Measurements from ENCODE around the gene TMEM120B.
"Not testable (repeated sequence)": the region's sequence is repeated elsewhere in the genome, so short reads cannot be mapped to it uniquely, and the experiment has no call there.

Gene TMEM120B

DNA sequence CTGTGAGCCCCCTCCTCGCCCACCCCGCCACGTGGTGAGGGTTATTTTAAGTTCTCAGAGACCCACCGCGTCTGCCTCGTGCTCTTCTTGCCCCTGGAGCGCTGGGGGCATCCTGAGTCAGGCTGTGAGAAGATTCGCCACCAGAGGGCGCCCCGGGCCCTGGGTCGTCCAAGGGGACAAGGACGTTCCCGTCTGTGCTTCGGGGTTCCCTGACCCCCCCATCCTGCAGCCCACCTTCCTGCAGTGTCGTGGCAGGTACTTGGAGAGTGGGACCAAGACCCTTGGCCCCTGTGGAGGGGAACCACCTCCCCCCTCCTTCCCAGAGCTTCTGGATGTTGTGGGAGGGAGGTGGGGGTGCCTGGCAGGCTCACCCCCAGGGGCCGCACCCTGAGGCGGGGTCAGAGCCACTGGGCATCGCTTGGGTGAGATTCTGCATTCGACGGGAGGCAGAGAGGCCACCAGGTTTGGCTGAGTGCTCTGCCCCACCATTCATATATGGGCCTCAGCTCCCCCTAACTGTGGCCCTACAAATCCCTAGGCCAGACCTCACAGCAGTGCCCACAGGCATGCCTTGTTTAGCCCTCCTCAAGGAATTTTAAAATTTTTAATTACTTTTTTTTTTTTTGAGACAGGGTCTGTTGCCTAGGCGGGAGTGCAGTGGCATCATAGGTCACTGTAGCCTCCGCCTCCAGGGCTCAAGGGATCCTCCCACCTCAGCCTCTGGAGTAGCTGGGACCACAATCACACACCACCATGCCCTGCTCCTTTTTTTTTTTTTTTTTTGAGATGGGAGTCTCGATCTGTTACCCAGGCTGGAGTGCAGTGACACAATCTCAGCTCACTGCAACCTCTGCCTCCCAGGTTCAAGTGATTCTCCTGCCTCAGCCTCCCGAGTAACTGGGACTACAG lies 63.9 kb downstream of the TMEM120B start:
- DNase-seq, result peak; percentile 48

DNA sequence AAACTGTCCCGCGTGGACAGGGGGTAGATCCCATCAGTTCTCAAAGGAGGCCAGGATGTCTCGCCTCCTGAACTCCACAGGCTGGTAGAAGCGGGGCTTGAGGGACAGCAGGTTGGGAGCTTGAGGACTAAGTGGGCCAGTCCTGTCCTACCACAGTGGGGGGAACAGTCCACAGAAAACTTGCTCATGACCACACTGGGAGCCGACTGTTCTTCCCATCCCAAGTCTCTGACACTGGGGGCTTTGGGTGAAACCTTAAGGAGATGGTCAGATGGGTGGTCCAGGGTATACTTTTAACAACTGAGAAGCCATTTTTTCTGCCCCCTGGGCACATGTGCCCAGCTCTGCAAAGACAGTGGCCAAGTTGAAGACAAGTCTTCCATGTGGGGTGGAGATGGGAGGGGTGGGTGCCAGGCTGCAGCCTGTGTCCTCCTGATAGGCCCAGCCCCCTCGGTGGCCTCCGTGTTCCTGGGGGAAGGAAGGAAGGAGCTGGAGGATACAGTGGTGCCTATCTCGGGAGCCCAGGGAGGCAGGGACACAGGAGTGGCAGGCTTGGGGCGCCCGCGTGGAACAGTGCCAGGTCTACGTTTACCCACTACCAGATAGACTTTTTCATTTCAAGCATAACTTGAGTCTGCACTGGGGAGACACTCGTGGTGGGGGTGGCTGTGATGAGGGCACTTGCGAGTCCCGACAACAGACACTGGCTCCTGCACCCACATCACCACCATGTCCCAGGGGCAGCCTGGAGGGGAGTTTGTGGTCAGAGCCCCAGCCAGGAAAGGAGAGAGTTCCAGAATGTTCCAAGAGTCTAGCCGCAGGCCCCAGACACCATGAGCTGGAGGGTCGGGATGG lies 66.2 kb downstream of the TMEM120B start:
- DNase-seq, result no peak

DNA sequence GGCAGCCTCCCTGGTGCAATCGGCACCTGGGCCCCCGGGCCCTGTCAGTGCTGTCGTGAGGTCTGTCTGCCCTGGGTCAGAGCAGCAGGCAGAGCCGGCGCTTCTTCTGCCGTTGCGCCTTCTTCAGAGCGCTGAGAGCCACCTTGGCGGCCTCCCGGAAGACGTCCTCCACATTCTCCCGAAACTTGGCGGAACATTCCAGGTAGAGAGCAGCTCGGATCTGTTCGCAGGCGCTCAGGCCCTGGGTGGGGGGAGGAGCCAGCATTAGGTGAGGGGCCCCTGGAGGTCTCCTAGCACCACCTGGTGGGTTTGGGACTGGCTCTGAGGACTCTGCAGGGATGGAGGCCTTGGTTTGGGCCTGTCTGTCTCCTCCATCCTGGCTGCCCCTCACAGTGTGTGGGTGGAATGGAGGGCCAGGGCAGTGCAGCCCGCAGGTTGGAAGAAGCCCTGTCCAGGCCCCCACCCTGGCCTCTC lies 66.9 kb downstream of the TMEM120B start:
- DNase-seq, result no peak

DNA sequence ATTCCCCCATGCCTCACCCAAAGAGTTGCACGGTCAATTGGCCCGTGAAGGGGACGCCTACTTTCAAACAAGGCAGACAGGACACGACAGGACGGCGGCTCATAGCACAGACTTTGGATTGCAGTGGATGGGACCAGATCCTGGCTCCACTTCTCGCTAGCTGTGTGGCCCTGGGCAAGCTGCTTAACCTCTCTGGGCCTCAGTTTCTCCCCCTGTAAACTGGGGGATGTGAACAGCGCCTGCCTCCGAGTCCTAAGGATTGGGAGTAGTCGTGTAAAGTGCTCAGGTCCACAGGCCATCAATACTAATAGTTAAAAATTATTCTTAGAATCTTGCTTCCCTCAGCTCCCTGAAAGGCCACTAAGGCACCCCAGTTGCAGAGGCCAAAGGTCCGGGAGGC lies 67.9 kb downstream of the TMEM120B start:
- DNase-seq, result no peak

DNA sequence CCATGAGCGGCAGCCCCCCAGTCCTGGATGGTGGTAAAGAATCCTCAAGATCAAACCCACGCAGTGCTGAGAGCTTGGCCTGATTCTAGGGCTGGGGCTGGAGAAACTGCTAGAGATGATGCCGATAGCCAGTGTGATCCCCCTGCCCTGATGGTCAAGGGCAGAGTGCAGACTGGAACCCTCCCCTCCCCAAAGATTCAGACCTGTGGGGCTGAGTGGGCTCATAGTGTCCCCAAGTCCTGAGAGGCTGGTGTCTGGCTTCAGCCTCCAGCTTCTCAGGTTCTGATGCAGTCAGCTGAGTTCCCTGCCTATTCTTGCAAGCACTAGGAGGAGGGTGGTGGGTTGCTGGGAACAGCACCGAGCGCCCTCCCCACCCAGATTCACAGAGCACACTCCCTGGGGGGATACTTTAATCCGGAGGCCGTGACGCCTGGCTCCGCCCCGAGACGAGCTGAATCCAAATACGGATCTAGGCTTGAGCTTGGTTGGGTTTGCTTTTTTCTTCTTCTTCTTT lies 69.0 kb downstream of the TMEM120B start:
- DNase-seq, result no peak

DNA sequence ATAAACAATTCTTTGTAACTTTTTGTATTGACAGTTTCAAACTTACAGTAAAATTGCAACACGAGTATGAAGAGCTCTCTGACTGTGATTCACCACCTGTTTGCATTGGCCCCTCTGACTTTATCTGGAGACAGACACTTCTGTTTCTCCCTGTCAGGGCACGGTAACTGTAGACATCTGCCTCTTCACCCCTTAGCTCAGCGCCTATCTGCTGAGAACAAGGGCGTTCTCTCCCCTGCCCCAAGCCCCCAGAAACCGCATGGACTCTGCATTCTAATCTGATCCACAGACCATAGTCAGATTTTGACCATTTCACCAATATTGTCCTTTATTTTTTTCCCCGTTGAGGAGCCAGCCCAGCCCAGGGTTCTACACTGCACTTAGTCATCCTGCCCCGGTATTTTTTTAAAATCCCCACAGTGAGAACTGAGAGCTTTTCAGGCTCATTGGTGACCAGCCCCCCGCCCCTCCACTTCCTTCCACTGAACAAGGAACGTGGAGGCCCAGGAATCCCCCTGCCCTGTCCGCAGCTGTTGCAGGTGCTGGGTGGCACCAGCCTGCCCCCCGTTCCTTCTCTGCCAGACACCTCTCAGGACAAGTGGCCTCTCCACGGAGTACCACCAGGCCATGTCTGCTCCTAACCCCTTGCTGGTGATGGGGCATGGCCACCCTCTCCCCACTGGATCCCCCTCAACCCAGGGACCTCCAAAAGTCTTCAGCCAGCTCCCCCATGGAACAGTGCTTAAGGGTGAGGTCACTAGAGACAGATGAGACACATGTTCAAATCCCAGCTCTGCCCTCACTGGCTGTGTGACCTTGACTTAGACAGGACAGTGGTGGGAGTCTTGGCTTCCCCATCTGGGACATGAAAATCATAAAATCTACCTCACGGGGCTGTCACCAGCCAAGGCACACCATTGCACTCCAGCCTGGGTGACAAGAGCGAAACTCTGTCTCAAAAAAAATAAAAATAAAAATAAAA lies 69.7 kb downstream of the TMEM120B start:
- no peak for DNase-seq

DNA sequence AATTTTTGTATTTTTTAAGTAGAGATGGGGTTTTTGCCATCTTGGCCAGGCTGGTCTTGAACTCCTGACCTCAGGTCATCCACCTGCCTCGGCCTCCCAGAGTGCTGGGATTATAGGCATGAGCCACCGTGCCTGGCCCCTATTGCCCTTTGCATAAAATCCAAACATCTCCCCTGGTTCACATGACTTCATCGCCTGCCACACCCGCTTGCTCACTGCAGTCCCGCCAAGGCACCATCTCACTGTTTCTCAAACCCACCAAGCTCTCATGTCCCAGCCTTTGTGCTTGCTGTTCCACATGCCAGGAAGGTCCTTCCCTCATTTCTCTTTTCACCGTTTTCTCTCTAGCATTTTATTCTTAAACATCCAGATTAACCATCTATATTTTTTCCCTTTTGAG lies 71.2 kb downstream of the TMEM120B start:
- DNase-seq, result no peak

DNA sequence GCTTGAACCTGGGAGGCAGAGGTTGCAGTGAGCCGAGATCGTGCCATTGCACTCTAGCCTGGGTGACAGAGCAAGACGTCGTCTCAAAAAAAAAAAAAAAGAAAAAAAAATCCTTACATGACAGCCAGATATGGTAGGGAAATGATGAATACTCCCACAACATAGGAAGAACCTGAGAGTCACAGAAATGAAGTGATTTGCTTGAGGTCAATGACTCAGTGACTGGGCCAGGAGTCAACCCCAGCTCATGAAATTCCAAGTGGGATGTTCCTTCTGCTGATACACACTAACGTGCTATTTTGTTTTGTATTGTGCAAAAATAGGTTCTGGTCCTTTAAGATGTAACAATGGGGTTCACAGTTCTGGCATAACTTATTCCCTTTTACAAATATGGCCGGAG lies 71.9 kb downstream of the TMEM120B start:
- DNase-seq, result no peak

DNA sequence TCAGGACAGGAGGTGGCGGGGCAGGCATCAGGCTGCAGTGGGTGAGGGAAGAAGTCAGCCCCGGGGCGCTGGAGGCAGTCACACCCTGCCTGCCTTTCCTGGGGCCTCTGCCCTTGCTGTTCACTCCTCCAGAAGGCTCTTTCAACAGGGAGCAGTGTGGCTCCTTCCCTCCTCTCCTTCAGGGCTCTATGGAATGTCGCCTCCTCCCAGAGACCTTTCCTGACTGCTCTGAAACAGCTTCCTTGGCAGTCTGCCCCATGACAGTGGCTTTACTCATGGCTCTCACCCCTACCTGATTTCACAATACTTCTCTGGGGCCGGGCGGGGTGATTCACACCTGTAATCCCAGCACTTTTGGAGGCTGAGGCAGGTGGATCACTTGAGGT lies 73.9 kb downstream of the TMEM120B start:
- no peak for DNase-seq

DNA sequence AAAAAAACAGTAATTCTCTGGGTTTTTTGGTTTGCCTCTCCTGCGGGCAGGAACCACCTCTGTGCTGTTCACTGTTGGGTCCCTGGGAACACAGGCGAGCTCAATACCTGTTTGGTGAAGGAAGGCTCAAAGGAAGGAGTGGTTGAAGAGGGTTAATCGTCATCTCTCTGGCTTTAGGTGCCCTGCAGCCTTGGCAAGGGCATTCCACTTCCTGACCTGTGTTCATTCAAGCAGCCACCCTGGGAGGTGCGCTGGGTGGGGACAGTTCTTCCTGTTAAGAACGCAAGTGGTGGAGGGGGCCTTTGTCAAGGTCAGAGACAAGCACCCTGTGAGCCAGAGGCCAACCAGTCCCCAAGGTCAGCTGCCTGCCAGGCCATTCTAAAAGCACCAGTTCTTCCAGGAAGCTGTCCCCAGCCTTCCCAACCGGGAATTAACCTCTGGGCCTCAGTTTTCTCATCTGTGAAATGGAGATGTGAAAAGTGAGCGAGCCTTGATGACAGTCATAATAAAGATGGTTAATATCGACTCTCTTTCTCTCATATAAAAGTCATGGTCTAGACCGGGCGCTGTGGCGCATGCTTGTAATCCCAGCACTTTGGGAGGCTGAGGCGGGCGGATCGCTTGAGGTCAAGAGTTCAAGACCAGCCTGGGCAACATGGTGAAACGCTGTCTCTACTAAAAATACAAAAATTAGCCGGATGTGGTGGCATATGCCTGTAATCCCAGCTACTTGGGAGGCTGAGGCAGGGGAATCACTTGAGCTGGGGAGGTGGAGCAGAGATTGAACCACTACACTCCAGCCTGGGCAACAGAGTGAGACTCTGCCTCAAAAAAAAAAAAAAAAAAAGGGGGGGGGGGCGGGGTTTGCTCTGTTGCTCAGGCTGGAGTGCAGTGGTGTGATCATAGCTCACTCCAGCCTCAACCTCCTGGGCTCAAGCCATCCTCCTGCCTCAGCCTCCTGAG lies 74.8 kb downstream of the TMEM120B start:
- no peak for DNase-seq

DNA sequence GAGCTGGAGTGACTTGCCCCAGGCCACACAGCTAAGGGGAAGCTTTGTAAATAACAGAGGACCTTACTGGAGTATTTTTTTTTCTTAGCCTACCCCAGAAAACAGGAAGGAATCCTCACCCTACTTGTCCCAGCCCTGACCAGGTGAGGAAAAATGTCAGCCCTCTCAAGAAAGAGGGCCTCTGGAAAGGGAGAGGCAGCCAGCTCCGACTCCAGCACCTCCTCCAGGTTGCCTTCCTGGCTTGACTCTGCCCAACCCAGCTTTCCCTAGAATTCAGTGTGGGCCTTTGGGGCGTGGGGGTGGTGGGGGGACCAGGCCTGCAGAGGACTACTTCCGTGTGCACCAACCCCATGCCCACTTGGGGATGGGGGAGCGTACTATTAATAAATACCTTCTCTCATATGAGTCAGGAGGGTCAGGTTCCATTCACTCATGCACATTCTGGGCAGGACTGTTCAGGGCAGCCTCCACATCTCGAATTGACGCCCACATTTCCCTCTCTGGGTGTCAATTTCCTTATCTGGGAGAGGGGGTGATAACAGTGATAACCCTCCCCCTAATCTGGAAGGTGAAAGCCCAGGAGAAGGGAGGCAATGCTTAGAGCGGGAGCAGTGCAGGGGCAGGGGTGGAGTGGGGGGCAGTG lies 75.7 kb downstream of the TMEM120B start:
- no peak for DNase-seq

DNA sequence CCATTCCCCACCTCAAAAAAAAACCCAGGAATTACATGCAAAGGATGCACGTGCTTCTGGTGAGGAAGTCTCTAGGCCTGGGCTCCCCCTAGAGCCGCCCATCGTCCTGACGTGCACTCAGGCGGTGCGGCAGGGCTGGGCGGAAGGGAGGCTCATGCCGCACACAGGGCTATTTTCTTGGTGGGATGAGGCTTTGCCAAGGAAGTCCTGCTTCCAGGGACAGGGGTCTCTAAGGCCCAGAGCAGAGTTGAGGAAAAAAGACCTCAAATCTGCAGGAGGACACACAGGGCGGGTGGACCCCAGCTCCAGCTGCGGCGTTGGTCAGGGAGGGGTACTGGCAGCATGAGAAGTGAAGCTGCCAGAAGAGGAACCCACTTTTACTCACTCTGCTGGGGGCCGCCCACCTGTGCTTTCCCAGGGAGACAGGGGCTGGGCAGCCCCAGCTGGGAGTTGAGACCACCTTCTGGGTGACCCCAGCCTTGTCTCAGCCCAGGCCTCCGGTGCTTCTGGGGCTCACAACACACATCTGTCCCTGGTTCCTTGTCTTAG lies 76.8 kb downstream of the TMEM120B start:
- no peak for DNase-seq

DNA sequence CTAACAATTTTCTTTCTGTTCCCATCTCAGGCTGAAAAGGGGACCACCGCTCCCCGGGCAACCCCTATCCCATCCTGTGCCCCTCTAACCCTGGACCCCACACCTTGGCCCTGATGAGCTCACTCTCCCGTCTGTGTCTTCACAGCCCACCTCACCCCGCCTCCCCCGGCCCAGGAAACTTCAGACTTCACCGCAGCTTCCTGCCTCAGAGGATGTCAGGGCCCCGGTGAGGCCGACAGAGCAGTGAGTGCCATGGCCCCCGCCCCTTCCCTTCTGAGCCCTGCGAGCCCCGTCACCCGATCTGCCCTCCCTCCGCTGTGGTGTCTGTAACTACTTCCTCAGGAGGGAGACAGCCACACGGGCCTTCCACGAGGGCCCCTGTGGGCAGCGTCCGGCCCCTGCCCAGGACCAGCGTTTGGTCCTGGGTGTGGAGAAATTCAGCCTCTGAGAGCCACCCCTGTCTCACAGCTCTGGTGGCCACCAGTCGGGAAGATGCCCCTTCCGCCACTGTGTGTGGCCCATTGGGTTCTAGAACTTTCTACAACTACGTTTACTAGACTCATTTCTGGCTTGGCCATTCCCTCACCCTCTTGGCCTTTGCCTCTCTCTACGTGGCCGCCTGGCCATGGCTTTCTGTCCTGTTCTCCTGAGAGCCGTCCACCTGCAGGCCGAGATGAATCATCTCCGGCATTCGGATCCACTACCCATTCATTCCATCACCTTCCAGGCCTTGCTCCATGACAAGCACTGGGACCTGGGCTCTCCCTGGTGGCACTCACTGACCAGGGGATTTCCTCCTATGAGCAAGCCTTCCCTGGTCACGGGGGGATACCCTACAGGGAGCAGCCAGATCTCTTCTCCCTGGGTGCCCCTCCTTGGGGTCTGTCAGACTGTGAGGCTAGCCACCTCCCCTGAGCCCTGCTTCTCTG lies 77.5 kb downstream of the TMEM120B start:
- no peak for DNase-seq

DNA sequence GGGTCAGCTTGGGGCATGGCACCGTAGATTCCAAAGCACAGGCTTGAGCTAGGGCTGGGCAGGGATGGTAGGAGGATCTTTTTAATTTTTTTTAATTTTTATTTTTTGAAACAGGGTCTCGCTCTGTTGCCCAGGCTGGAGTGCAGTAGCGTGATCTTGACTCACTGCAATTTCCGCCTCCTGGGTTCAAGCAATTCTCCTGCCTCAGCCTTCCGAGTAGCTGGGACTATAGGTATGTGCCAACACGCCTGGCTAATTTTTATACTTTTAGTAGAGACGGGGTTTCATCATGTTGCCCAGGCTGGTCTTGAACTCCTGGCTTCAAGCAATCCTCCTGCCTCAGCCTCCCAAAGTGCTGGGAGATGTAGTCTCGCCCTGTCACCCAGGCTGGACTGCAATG lies 78.2 kb downstream of the TMEM120B start:
- DNase-seq, result not testable (repeated sequence)

DNA sequence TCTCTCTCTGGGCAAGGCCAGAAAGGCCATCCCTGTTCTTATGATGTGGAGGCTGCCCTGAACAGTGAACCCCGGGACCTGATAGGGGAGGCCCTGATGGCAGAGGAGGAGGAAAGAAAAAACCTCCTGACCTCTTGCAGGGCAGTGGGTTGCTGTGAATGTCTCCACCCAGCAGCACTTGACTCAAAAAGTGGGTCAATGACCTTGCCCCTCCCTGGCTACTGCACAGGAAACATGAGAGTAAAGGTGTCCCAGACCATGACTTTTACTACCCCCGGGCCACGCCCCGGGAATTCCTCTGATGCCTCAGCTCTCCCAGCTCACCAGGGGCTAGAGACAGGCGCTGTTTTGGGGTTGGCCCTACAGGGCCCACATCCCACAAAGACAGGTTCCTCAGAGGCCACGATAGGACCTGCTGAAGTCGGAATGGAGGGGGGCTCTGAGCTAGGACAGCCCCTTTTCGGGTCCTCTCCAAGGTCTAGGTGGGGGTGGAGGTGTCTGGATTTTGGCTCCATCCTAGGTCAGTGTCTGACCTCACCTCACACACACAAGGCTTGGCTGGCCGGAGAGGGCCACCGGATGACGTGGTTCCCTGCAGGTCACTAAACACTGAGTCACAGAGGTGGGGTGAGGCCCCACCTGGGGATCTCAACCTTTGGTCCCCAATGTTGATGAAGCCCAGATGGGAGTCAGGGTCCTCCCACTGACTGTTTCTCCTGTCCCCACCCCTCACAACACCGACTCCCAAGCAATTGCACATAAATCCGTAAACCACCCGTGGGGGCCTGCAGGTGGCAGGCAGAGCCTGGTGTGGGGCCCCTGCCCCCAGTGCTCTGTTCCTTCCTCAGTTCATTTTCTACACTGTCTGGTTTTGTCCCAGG lies 79.4 kb downstream of the TMEM120B start:
- DNase-seq, result no peak

DNA sequence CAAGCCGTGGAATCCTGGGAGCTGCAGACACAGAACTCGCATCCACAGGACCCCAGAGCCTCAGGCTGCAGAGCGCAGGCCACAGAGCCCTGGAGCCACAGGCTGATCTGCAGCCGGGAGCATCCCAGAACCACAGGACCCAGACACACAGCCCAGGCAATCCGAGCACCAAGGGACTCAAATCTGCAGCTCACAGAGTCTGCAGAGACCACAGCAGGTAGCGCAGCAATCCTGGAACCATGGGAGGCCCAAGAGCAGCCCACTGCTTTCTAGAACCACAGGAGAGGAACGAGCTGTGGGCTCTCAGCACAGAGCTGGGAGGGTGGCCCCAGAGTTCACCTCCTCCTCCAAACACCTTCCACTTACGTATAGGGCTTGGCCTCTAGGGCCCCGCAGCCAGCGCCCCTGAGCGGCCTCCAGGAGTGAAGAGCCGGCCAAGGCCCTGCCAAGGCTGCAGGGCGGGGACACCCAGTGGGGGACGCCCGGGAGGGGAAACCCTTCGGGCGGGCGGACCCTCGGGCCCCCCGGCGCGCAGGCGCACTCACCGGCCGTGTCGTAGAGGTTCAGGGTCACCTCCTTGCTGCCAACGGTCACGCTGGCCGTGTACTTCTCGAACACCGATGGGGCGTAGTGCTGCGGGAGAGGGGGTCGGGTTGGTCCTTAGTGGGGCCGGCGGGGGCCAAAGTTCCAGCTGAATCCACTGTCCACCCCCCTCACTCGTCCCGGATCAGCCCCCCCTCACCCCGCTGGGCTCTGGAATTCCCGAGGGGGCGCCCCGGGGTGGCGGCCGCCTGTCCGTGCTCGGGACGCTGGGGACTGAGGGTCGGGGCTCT lies 80.3 kb downstream of the TMEM120B start:
- DNase-seq, result no peak

DNA sequence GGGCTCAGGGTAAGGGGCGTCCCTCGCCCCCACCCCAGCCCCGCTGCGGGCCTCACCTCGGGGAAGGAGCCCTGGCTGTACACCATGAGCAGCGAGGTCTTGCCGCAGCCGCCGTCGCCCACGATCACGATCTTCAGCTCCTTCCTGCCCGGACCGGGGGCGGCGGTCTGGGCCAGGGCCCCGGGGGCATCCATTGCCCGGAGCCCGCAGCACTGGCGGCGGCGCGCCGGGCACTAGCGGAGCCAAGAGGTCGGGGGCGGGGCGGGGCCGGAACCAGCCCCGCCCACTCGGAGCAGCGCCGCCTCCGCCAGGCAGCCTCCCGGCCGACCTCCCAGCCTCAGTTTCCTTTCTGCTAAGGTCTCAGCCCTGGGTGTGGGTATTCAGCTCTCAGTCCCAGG lies 80.9 kb downstream of the TMEM120B start, which contains the start of gene RHOF:
RHOF (minus strand) TSS at position 249 of the 398 bp plus-strand sequence; CDS start at position 194, 55 bp downstream.
- no peak for DNase-seq
